Colon (tissue), 2 donors: ENCODE results near the gene EMILIN1.

Experiments
- FAIRE-seq: peaks from 2 replicates; lab custom pipeline; 2012; peaks lifted over from hg19 to GRCh38; lab: Jason Lieb, UNC
- donor health status: control.
- donor health status: control.

The EMILIN1 gene

GRCh38 chr2:27078267-27079194 lies at the start of gene EMILIN1:
TSS of gene EMILIN1 (plus strand) at chr2:27078615. CDS start at chr2:27079066, 451 bp downstream.
- no peak for FAIRE-seq

GRCh38 chr2:27029051-27029450 lies 49.4 kb upstream of the EMILIN1 start:
- no peak for FAIRE-seq

- FAIRE-seq, result no peak
Measured at GRCh38 chr2:27032495-27033252, 45.7 kb upstream of the EMILIN1 start, which contains the start of gene TMEM214. TSS of gene TMEM214 (plus strand) at chr2:27032965. CDS start at chr2:27033016, 51 bp downstream.

- FAIRE-seq, result no peak
Measured at GRCh38 chr2:27033253-27033852, 45.1 kb upstream of the EMILIN1 start.

- FAIRE-seq, result no peak
Measured at GRCh38 chr2:27038012-27038411, 40.4 kb upstream of the EMILIN1 start.

- FAIRE-seq, result no peak
Measured at GRCh38 chr2:27038631-27039339, 39.6 kb upstream of the EMILIN1 start.

GRCh38 chr2:27039426-27039825 lies 39.0 kb upstream of the EMILIN1 start:
- no peak for FAIRE-seq

- FAIRE-seq, result no peak
Measured at GRCh38 chr2:27039871-27040270, 38.5 kb upstream of the EMILIN1 start.

- no peak for FAIRE-seq
Measured at GRCh38 chr2:27040282-27040681, 38.1 kb upstream of the EMILIN1 start.

GRCh38 chr2:27041752-27042151 lies 36.7 kb upstream of the EMILIN1 start:
- FAIRE-seq, result no peak

- no peak for FAIRE-seq
Measured at GRCh38 chr2:27042159-27042661, 36.2 kb upstream of the EMILIN1 start.

- FAIRE-seq, result no peak
Measured at GRCh38 chr2:27042985-27043634, 35.3 kb upstream of the EMILIN1 start.

- FAIRE-seq, result no peak
Measured at GRCh38 chr2:27049422-27050280, 28.8 kb upstream of the EMILIN1 start.

- no peak for FAIRE-seq
Measured at GRCh38 chr2:27050281-27050995, 28.0 kb upstream of the EMILIN1 start.

- FAIRE-seq, result no peak
Measured at GRCh38 chr2:27050996-27051901, 27.2 kb upstream of the EMILIN1 start, which contains the start of gene AGBL5. TSS of gene AGBL5 (plus strand) at chr2:27051668. CDS start at chr2:27052959, 1,291 bp downstream.

- FAIRE-seq, result no peak
Measured at GRCh38 chr2:27051902-27052645, 26.3 kb upstream of the EMILIN1 start.

GRCh38 chr2:27053321-27053720 lies 25.1 kb upstream of the EMILIN1 start:
- FAIRE-seq, result no peak

- no peak for FAIRE-seq
Measured at GRCh38 chr2:27053776-27054175, 24.6 kb upstream of the EMILIN1 start.
